Ovary (tissue), 3 donors: ENCODE results near the gene TSSK6.

Source experiments
- EP300 ChIP-seq: sonication (generic); formaldehyde crosslinking; IDR thresholded peaks from one replicate; pipeline ENCODE4 v1.6.1; 2017; ENCODE audit warnings: antibody characterized with exemption
- TF ChIP-seq, protein P1 (sequence below), 3 donors: fragments of 450-650 bp in 2 of 3; fragments of 200-600 bp in 1 of 3; IDR thresholded peaks; one replicate each; pipeline versions ENCODE4 v1.5.1 to v1.8.0; 2016 to 2022; ENCODE audit warnings: antibody characterized with exemption in 3 of 3, mild to moderate bottlenecking in 1 of 3
- donor health status: DM: no; HTN: no; CAD: no.

GRCh38 chr19:19504754-19505668, 10.3 kb downstream of the TSSK6 start:
- TF ChIP-seq, protein P1, sequence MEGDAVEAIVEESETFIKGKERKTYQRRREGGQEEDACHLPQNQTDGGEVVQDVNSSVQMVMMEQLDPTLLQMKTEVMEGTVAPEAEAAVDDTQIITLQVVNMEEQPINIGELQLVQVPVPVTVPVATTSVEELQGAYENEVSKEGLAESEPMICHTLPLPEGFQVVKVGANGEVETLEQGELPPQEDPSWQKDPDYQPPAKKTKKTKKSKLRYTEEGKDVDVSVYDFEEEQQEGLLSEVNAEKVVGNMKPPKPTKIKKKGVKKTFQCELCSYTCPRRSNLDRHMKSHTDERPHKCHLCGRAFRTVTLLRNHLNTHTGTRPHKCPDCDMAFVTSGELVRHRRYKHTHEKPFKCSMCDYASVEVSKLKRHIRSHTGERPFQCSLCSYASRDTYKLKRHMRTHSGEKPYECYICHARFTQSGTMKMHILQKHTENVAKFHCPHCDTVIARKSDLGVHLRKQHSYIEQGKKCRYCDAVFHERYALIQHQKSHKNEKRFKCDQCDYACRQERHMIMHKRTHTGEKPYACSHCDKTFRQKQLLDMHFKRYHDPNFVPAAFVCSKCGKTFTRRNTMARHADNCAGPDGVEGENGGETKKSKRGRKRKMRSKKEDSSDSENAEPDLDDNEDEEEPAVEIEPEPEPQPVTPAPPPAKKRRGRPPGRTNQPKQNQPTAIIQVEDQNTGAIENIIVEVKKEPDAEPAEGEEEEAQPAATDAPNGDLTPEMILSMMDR (IDR thresholded peaks at IDR 0.05), result no peak
- no peak for TF ChIP-seq EP300
